ENCODE data around the gene RBM15B. TPM values are rescaled to one million over a fixed set of nuclear protein-coding genes. Genes with fewer than 3 reads are reported as not detected.

RBM15B gene
- total RNA-seq, 1 donor from 2014 or later = 24.3 TPM

Other genes starting within 250 kb of the RBM15B start
- gene MANF, start 6.0 kb upstream of the RBM15B start, total RNA-seq = 59.8 TPM
- gene DCAF1, start 108.7 kb downstream of the RBM15B start, total RNA-seq = 22.4 TPM
- 21.4 TPM for gene RAD54L2, start 147.4 kb downstream of the RBM15B start, total RNA-seq

Data from lower lobe of right lung (tissue), 1 donor.